HG02642 (cell line): ENCODE data around the gene TRIM13.
"Not testable (repeated sequence)": the region's sequence is repeated elsewhere in the genome, so short reads cannot be mapped to it uniquely, and the experiment has no call there.

Experiments used
- ATAC-seq: cut with Tn5 transposase; IDR thresholded peaks from one replicate; pipeline ENCODE4 v1.9.1; 2021; ENCODE audit warnings: mild to moderate bottlenecking; ENCODE audit not compliant: unreplicated experiment, poor library complexity

TRIM13 gene

DNA sequence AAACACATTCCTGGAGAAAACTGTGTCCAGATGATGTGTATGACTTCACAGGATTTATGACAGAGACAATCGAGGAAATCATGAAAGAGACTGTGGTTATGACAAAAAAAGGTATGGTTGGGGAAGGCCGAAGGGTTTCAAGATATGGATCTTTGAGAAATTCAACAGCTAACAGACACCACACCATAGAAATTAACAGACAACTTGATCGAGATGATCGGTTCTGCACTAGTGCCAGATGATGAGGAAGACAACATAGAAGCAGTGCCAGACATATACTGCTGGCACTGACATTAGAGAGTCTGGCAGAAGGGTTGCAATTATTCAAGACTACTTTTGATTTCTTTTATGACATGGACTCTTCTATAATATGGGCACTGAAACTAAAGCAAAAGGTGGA is 55.6 kb downstream of the TRIM13 start:
- no peak for ATAC-seq

DNA sequence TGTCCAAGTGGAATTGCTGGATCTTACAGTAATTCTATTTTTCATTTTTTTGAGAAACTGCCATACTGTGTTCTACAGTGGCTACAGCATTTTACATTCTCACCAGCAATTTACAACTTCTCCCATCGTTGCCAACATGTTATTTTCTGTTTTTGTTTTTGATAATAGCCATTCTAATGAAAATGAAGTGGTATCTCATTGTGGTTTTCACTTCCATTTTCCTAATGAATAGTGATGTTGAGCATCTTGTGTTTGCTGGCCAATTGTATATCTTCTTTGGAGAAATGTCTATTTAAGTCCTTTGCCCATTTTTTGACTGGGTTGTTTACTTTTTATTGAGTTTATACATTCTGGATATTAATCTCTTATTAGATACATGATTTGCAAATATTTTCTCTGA is 57.0 kb downstream of the TRIM13 start:
- ATAC-seq = no peak

DNA sequence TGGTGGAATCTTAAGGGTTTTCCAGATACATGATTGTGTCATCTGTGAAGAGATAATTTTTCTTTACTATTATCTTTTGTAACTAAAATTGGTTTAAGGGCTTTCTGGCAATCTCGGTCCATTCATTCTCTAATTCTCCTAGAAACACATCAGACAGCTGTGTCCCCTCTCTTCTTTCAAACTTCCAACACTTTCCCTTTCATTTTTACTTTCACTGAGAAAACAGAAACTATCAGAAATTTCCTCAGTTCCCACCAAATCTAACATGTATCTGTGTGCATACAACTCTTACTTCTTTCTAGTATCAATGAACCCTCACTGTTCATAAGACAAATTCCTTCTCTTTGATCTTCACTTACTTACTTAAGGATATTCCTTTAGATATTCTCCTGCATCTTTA is 58.6 kb downstream of the TRIM13 start:
- ATAC-seq = no peak

DNA sequence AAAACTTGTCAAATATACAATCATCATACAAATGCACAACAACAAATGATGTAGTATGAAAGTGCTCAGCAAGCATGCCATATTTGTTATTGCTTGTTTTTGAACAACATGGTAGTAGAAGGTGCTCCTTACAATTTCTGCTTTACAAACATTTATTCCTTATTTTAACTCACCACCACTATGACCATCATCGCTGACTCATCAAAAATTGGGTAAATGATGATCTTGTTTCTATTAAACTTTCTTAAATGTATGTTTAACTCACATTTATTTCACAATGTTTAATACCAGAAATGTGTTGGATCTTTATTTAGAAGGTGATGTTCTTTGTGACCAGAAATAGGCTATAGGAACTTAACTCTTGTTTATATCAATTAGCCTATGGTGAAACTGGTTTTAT is 63.9 kb downstream of the TRIM13 start:
- no peak for ATAC-seq

DNA sequence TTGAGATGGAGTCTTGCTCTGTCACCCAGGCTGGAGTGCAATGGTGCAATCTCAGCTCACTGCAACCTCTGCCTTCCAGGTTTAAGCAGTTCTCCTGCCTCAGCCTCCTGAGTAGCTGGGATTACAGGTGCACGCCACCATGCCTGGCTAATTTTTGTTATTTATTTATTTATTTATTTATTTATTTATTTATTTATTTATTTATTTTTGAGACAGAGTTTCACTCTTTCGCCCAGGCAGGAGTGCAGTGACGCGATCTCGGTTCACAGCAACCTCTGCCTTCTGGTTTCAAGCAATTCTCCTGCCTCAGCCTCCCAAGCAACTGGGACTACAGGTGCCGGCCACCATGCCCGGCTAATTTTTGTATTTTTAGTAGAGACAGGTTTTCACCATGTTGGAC is 65.5 kb downstream of the TRIM13 start:
- ATAC-seq = not testable (repeated sequence)

DNA sequence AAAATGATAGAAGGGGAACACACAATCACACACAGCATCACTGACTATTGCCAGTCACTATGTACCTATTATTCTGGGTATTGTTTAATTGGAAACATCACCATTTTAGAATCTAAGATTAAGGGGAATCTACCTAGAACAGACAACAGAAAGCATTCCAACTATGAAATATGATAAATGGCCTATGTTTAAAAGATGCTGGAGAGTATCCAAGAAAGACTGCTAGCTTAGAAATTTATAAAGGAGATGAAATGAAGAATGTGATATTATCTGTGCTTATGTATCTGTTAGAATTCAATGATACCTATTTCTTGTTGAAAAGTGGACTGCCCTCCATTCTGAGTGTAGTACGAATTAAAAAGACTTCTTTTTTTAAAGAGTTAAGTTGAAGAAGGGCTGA is 68.9 kb downstream of the TRIM13 start:
- ATAC-seq = no peak
